Measurements from ENCODE around the gene PDXP. TPM values are rescaled to one million over a fixed set of nuclear protein-coding genes. Genes with fewer than 3 reads are reported as not detected.

The PDXP gene
- total RNA-seq, 1 experiment from 2014 or later = 10.9 TPM

Other genes starting within 250 kb of the PDXP start
- gene ELFN2, start 231.2 kb upstream of the PDXP start, total RNA-seq (2021) = 30.8 and 36.6 TPM in 2 replicates
- gene MFNG, start 172.3 kb upstream of the PDXP start, total RNA-seq (2021) = 26.0 and 28.1 TPM in 2 replicates
- 63.9 and 76.7 TPM in 2 replicates for gene CARD10, start 139.3 kb upstream of the PDXP start, total RNA-seq (2021)
- gene CDC42EP1, start 98.2 kb upstream of the PDXP start, total RNA-seq (2021) = 94.0 and 110 TPM in 2 replicates
- not detected in 2 replicates for gene LGALS2, start 78.6 kb upstream of the PDXP start, total RNA-seq (2021)
- gene GGA1, start 49.9 kb upstream of the PDXP start, total RNA-seq (2021) = 99.2 and 102 TPM in 2 replicates
- 52.1 and 60.5 TPM in 2 replicates for gene SH3BP1, start 19.1 kb upstream of the PDXP start, total RNA-seq (2021)
- 734 and 791 TPM in 2 replicates for gene LGALS1, start 16.9 kb downstream of the PDXP start, total RNA-seq (2021)
- 42.1 and 44.3 TPM in 2 replicates for gene NOL12, start 27.6 kb downstream of the PDXP start, total RNA-seq (2021)
- 170 and 172 TPM in 2 replicates for gene TRIOBP, start 38.3 kb downstream of the PDXP start, total RNA-seq (2021)
- 32.3 and 37.7 TPM in 2 replicates for gene GCAT, start 149.2 kb downstream of the PDXP start, total RNA-seq (2021)
- 0.31 and 0.45 TPM in 2 replicates for gene GALR3, start 164.7 kb downstream of the PDXP start, total RNA-seq (2021)
- 32.3 and 33.6 TPM in 2 replicates for gene ANKRD54, start 185.6 kb downstream of the PDXP start, total RNA-seq (2021)
- gene EIF3L, start 190.7 kb downstream of the PDXP start, total RNA-seq (2021) = 566 and 582 TPM in 2 replicates
- gene MICALL1, start 247.6 kb downstream of the PDXP start, total RNA-seq (2021) = 113 and 126 TPM in 2 replicates

Measured in PC-9 (cell line).